BJ (cell line): ENCODE measurements around the gene NLRP10. TPM values are rescaled to one million over a fixed set of nuclear protein-coding genes. Genes with fewer than 3 reads are reported as not detected.

Source experiments
- CTCF ChIA-PET: fragments of 350-600 bp; formaldehyde crosslinking; extraction: SDS; loops from one replicate; lab custom pipeline; 2021; ENCODE audit warnings: antibody characterized with exemption, inconsistent platforms; lab: Yijun Ruan, JAX
- POLR2A ChIA-PET: fragments of 300-600 bp; sonication (Branson Sonifier 250); formaldehyde crosslinking; extraction: SDS; loops from one replicate; lab custom pipeline; 2021; ENCODE audit warnings: antibody characterized with exemption; lab: Charles Lee
- DNase-seq: peaks from one replicate; pipeline ENCODE4 v3.0.0-alpha.2; 2011; ENCODE audit warnings: low read depth
- H3K27me3 ChIP-seq: 2 replicates; pipeline ENCODE4 v1.6.0; 2011; ENCODE audit warnings: low read length; ENCODE audit not compliant: control insufficient read depth, insufficient read depth
- H3K36me3 ChIP-seq: 2 replicates; pipeline ENCODE4 v1.5.1; 2011; ENCODE audit warnings: low read length; ENCODE audit not compliant: control insufficient read depth, insufficient read depth
- H3K4me3 ChIP-seq: 2 replicates; pipeline ENCODE4 v1.5.1; 2011; ENCODE audit warnings: low read depth, mild to moderate bottlenecking, control low read depth, low read length
- CTCF ChIP-seq: IDR thresholded peaks from 2 replicates; pipeline ENCODE4 v1.5.1; 2011; ENCODE audit warnings: low read depth, mild to moderate bottlenecking, control low read depth, inconsistent platforms, low read length, moderate library complexity; ENCODE audit not compliant: insufficient read depth
- polyA plus RNA-seq: library from polyadenylated mRNA; depleted of rRNA; stranded (reverse); fragments of >200 nt; gene quantifications from 2 replicates; pipeline ENCODE4 v1.2.3, GENCODE V29; 2011

Gene NLRP10
- polyA plus RNA-seq, 1 experiment, result 5.1 TPM

GRCh38 chr11:7969756-7970646, 4.8 kb upstream of the NLRP10 start:
- no peak for TF ChIP-seq CTCF
- DNase-seq, result no peak
- Histone ChIP-seq H3K36me3 (no peaks in the 10 kb centered on the region), H3K27me3 (no peaks in the 10 kb centered on the region), H3K4me3 (no peak overlapping the region)
- CTCF ChIA-PET, result interaction anchor here (0.6 to 2.0 kb wide), 6 partner anchors 8 to 77 kb away, joined by 3 to 10 read pairs (median 6); partner anchors contain the start of gene EIF3F
- POLR2A ChIA-PET, result interaction anchor here (0.6 kb wide), 1 partner anchor 65 kb away, joined by 3 read pairs; no protein-coding TSS in a partner anchor

GRCh38 chr11:7968686-7969085, 3.4 kb upstream of the NLRP10 start:
- Histone ChIP-seq H3K4me3 (no peak overlapping the region), H3K36me3 (no peaks in the 10 kb centered on the region), H3K27me3 (no peaks in the 10 kb centered on the region)
- ChIA-PET POLR2A (interaction anchor here (0.6 to 1.5 kb wide), 4 partner anchors 9 to 75 kb away, joined by 4 to 11 read pairs (median 6); partner anchors contain the start of gene EIF3F), CTCF (interaction anchor here (0.9 to 2.0 kb wide), 4 partner anchors 8 to 76 kb away, joined by 4 to 10 read pairs (median 8); partner anchors contain the start of gene EIF3F)
- no peak for DNase-seq
- TF ChIP-seq CTCF, result no peak

- ChIA-PET POLR2A (interaction anchor here (1.5 kb wide), 1 partner anchor 19 kb away, joined by 5 read pairs; the partner anchor contains the start of gene EIF3F), CTCF (interaction anchor here (1.7 to 2.0 kb wide), 3 partner anchors 19 to 75 kb away, joined by 7 to 10 read pairs (median 8); partner anchors contain the start of gene EIF3F)
- DNase-seq, result no peak
- Histone ChIP-seq H3K4me3 (no peak overlapping the region), H3K36me3 (no peaks in the 10 kb centered on the region), H3K27me3 (no peaks in the 10 kb centered on the region)
- no peak for TF ChIP-seq CTCF
Measured at GRCh38 chr11:7967826-7968225, 2.6 kb upstream of the NLRP10 start.

GRCh38 chr11:7967097-7967496, 1.9 kb upstream of the NLRP10 start:
- CTCF ChIA-PET, result no interaction called here
- Histone ChIP-seq H3K36me3 (no peaks in the 10 kb centered on the region), H3K27me3 (no peaks in the 10 kb centered on the region), H3K4me3 (no peak overlapping the region)
- no peak for TF ChIP-seq CTCF
- no peak for DNase-seq
- POLR2A ChIA-PET, result no interaction called here

- Histone ChIP-seq H3K36me3 (no peaks in the 10 kb centered on the region), H3K27me3 (no peaks in the 10 kb centered on the region), H3K4me3 (no peak overlapping the region)
- no peak for TF ChIP-seq CTCF
- POLR2A ChIA-PET, result interaction anchor here (0.9 to 1.3 kb wide), 4 partner anchors 10 to 72 kb away, joined by 3 to 7 read pairs (median 4); partner anchors contain the start of gene EIF3F
- CTCF ChIA-PET, result interaction anchor here (0.8 to 4.4 kb wide), 3 partner anchors 12 to 72 kb away, joined by 3 to 16 read pairs (median 3); partner anchors contain the start of gene EIF3F
- no peak for DNase-seq
Measured at GRCh38 chr11:7964873-7965272, 374 bp downstream of the NLRP10 start.
